Measurements from ENCODE around the gene DEGS2. TPM values are rescaled to one million over a fixed set of nuclear protein-coding genes. Genes with fewer than 3 reads are reported as not detected.

Gene DEGS2
- total and polyA plus RNA-seq, 7 experiments from 2014 or later: 0.19 to 1.0 (median 0.44) TPM; not detected in 1

- no peak for ATAC-seq
- no peaks in the 10 kb centered on the region for H3K9me3 Mint-ChIP-seq
- intact Hi-C loops (cut with micrococcal nuclease): no loop called here
- ChIA-PET CTCF (no interaction called here), POLR2A (interaction anchor here (0.6 to 1.1 kb wide), 3 partner anchors 18 to 52 kb away, joined by 3 read pairs; no protein-coding TSS in a partner anchor)
- no peaks in the 10 kb centered on the region for H3K9me3 ChIP-seq (ENCODE audit: control insufficient read depth in 2 of 3, low read length in 3 of 3)
- H3K4me1 ChIP-seq (ENCODE audit: control insufficient read depth in 2 of 2, insufficient read depth in 2 of 2, low read length in 2 of 2): no peaks in the 10 kb centered on the region
- H3K4me3 Mint-ChIP-seq: no peak overlapping the region
- H3K27ac ChIP-seq (ENCODE audit: low read depth, low read length): no peak overlapping the region
- H3K4me1 Mint-ChIP-seq: peaks cover 12 to 25% (median 16%) of the 10 kb centered on the region in 7 donors
- H3K4me3 ChIP-seq (ENCODE audit: low read length): no peak overlapping the region
- no peaks in the 10 kb centered on the region for H3K27me3 ChIP-seq (ENCODE audit: control insufficient read depth in 2 of 2, insufficient read depth in 2 of 2, low read length in 2 of 2)
- H3K27me3 Mint-ChIP-seq: no peaks in the 10 kb centered on the region
- H3K36me3 Mint-ChIP-seq: peaks cover 4 to 40% (median 21%) of the 10 kb centered on the region in 5 donors
- H3K27ac Mint-ChIP-seq: peak overlapping the region; percentile 40 to 92 (median 64)
- peaks cover 51 to 99% (median 61%) of the 10 kb centered on the region in 3 experiments for H3K36me3 ChIP-seq (ENCODE audit: control insufficient read depth in 2 of 3, insufficient read depth in 3 of 3, low read length in 3 of 3)
- DNase-seq: no peak
These were observed 34.8 kb downstream of the DEGS2 start for GRCh38 chr14:100124551-100125088.

- Mint-ChIP-seq H3K36me3 (peaks cover 7 to 35% (median 21%) of the 10 kb centered on the region in 5 donors), H3K4me1 (peaks cover 12 to 29% (median 22%) of the 10 kb centered on the region in 7 donors), H3K4me3 (no peak overlapping the region), H3K27ac (peak overlapping the region in 5 of 9 donors; percentile 36 to 79 (median 64)), H3K27me3 (no peaks in the 10 kb centered on the region), H3K9me3 (no peaks in the 10 kb centered on the region)
- Histone ChIP-seq H3K4me3 (ENCODE audit: low read length) (no peak overlapping the region), H3K9me3 (ENCODE audit: control insufficient read depth in 2 of 3, low read length in 3 of 3) (no peaks in the 10 kb centered on the region), H3K4me1 (ENCODE audit: control insufficient read depth in 2 of 2, insufficient read depth in 2 of 2, low read length in 2 of 2) (no peaks in the 10 kb centered on the region), H3K36me3 (ENCODE audit: control insufficient read depth in 2 of 3, insufficient read depth in 3 of 3, low read length in 3 of 3) (peaks cover 43 to 99% (median 58%) of the 10 kb centered on the region in 3 experiments), H3K27me3 (ENCODE audit: control insufficient read depth in 2 of 2, insufficient read depth in 2 of 2, low read length in 2 of 2) (no peaks in the 10 kb centered on the region), H3K27ac (ENCODE audit: low read depth, low read length) (no peak overlapping the region)
- ChIA-PET CTCF (no interaction called here), POLR2A (no interaction called here)
- intact Hi-C loops (cut with micrococcal nuclease): loop anchor here in 1 of 2 donors (2.0 kb wide), 1 partner anchor 19 kb away; no protein-coding TSS in a partner anchor
- ATAC-seq (no peak), DNase-seq (no peak)
These were observed 35.8 kb downstream of the DEGS2 start for GRCh38 chr14:100123618-100124017.

DNA sequence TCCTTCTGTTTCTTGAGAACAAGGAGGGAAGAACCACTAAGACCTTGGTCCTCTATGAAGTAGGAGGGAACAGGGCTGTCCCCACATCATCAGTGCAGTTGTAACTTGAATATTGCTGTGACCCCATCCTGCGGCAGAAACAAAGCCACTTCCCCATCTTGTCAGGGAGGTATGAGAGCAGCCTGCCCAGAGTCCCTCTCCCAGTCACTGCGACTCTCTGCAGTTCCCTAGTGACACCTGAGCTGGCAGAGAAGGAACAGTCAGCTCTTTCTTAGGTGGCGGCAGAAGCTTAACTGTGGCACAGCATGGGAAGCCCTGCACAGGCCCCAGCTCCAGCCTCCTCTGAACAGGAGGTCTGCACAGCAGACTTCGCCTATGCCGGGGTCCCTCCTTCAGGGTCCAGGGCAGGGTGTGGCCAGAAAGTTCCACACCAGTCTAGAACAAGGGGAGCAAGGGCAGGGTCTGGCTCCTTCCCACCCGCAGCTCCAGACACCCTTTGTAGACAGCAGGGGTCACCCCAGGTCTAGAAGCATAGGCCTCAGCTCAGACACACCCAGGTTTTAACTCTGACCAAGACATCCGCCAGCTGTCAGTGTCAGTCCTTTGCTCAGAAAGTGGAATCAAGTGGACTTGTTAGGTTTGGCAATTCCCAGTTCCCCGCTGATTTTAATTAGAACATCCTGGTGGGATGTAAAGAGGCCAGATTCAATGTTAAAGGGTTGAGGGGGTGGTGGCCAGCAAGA, 36.8 kb downstream of the DEGS2 start:
- Histone ChIP-seq H3K9me3 (ENCODE audit: control insufficient read depth in 2 of 3, low read length in 3 of 3) (no peaks in the 10 kb centered on the region), H3K27me3 (ENCODE audit: control insufficient read depth in 2 of 2, insufficient read depth in 2 of 2, low read length in 2 of 2) (no peaks in the 10 kb centered on the region), H3K27ac (ENCODE audit: low read depth, low read length) (no peak overlapping the region), H3K4me1 (ENCODE audit: control insufficient read depth in 2 of 2, insufficient read depth in 2 of 2, low read length in 2 of 2) (no peaks in the 10 kb centered on the region), H3K36me3 (ENCODE audit: control insufficient read depth in 2 of 3, insufficient read depth in 3 of 3, low read length in 3 of 3) (peaks cover 35 to 100% (median 58%) of the 10 kb centered on the region in 3 experiments), H3K4me3 (ENCODE audit: low read length) (no peak overlapping the region)
- ChIA-PET POLR2A (interaction anchor here (0.7 to 59.0 kb wide), 3 partner anchors 9 to 58 kb away, joined by 3 to 2344 read pairs (median 4); partner anchors contain the start of gene EVL), CTCF (interaction anchor here (35.2 kb wide), 1 partner anchor 49 kb away, joined by 758 read pairs; the partner anchor contains the start of gene EVL)
- DNase-seq (no peak), ATAC-seq (no peak)
- Mint-ChIP-seq H3K9me3 (no peaks in the 10 kb centered on the region), H3K36me3 (peaks cover 11 to 36% (median 21%) of the 10 kb centered on the region in 5 donors), H3K4me1 (peaks cover 18 to 38% (median 29%) of the 10 kb centered on the region in 7 donors), H3K4me3 (no peak overlapping the region), H3K27me3 (no peaks in the 10 kb centered on the region), H3K27ac (peak overlapping the region in 7 of 9 donors; percentile 60 to 87 (median 71))
- intact Hi-C loops (cut with micrococcal nuclease): loop anchor here in 1 of 2 donors (2.0 kb wide), 1 partner anchor 18 kb away; no protein-coding TSS in a partner anchor

GRCh38 chr14:100121643-100122480, 37.6 kb downstream of the DEGS2 start:
- peaks cover 23 to 38% (median 33%) of the 10 kb centered on the region in 7 donors for H3K4me1 Mint-ChIP-seq
- POLR2A ChIA-PET: interaction anchor here (0.7 to 59.0 kb wide), 3 partner anchors 10 to 57 kb away, joined by 3 to 2344 read pairs (median 4); partner anchors contain the start of gene EVL
- H3K9me3 ChIP-seq (ENCODE audit: control insufficient read depth in 2 of 3, low read length in 3 of 3): no peaks in the 10 kb centered on the region
- no peaks in the 10 kb centered on the region for H3K27me3 Mint-ChIP-seq
- CTCF ChIA-PET: interaction anchor here (1.1 to 35.2 kb wide), 2 partner anchors 11 to 48 kb away, joined by 3 to 758 read pairs; partner anchors contain the start of gene EVL
- H3K9me3 Mint-ChIP-seq: no peaks in the 10 kb centered on the region
- intact Hi-C loops (cut with micrococcal nuclease): loop anchor here in 1 of 2 donors (2.0 kb wide), 1 partner anchor 17 kb away; no protein-coding TSS in a partner anchor
- peaks cover 11 to 32% (median 20%) of the 10 kb centered on the region in 5 donors for H3K36me3 Mint-ChIP-seq
- H3K27ac Mint-ChIP-seq: peak overlapping the region in 7 of 9 donors; percentile 18 to 79 (median 66)
- H3K4me3 ChIP-seq (ENCODE audit: low read length): no peak overlapping the region
- peaks cover 29 to 100% (median 60%) of the 10 kb centered on the region in 3 experiments for H3K36me3 ChIP-seq (ENCODE audit: control insufficient read depth in 2 of 3, insufficient read depth in 3 of 3, low read length in 3 of 3)
- H3K27me3 ChIP-seq (ENCODE audit: control insufficient read depth in 2 of 2, insufficient read depth in 2 of 2, low read length in 2 of 2): no peaks in the 10 kb centered on the region
- no peaks in the 10 kb centered on the region for H3K4me1 ChIP-seq (ENCODE audit: control insufficient read depth in 2 of 2, insufficient read depth in 2 of 2, low read length in 2 of 2)
- no peak for DNase-seq
- ATAC-seq: no peak
- no peak overlapping the region for H3K4me3 Mint-ChIP-seq
- peak overlapping the region; percentile 37 for H3K27ac ChIP-seq (ENCODE audit: low read depth, low read length)

GRCh38 chr14:100120522-100121269, 38.7 kb downstream of the DEGS2 start:
- peaks cover 28 to 46% (median 39%) of the 10 kb centered on the region in 7 donors for H3K4me1 Mint-ChIP-seq

More at GRCh38 chr14:100120522-100121269, 38.7 kb downstream of the DEGS2 start:
- no peaks in the 10 kb centered on the region for H3K27me3 ChIP-seq (ENCODE audit: control insufficient read depth in 2 of 2, insufficient read depth in 2 of 2, low read length in 2 of 2)
- POLR2A ChIA-PET: interaction anchor here (0.8 to 59.0 kb wide), 3 partner anchors 8 to 56 kb away, joined by 3 to 2344 read pairs (median 4); partner anchors contain the start of gene EVL
- peaks cover 24 to 100% (median 51%) of the 10 kb centered on the region in 3 experiments for H3K36me3 ChIP-seq (ENCODE audit: control insufficient read depth in 2 of 3, insufficient read depth in 3 of 3, low read length in 3 of 3)
- ATAC-seq (no peak), DNase-seq (no peak)
- H3K27ac Mint-ChIP-seq: peak overlapping the region; percentile 44 to 93 (median 77)
- H3K9me3 Mint-ChIP-seq: no peaks in the 10 kb centered on the region
- H3K4me1 ChIP-seq (ENCODE audit: control insufficient read depth in 2 of 2, insufficient read depth in 2 of 2, low read length in 2 of 2): no peaks in the 10 kb centered on the region
- H3K27me3 Mint-ChIP-seq: no peaks in the 10 kb centered on the region
- no peak overlapping the region for H3K4me3 ChIP-seq (ENCODE audit: low read length)
- no peak overlapping the region for H3K4me3 Mint-ChIP-seq
- H3K9me3 ChIP-seq (ENCODE audit: control insufficient read depth in 2 of 3, low read length in 3 of 3): no peaks in the 10 kb centered on the region
- CTCF ChIA-PET: interaction anchor here (1.1 to 35.2 kb wide), 3 partner anchors 12 to 47 kb away, joined by 3 to 758 read pairs (median 3); partner anchors contain the start of gene EVL
- intact Hi-C loops (cut with micrococcal nuclease): no loop called here
- H3K27ac ChIP-seq (ENCODE audit: low read depth, low read length): peak overlapping the region; percentile 44
- H3K36me3 Mint-ChIP-seq: peaks cover 16 to 29% (median 24%) of the 10 kb centered on the region in 5 donors

All from naive thymus-derived CD4-positive, alpha-beta T cell (primary cell).